Activated CD8-positive, alpha-beta memory T cell treated with anti-CD3 and anti-CD28 coated beads, Interleukin-2, amount 50 U/mL, for 24 hours (primary cell): ENCODE measurements around the gene ZNF808.
"Not testable (repeated sequence)": the region's sequence is repeated elsewhere in the genome, so short reads cannot be mapped to it uniquely, and the experiment has no call there.

Experiments used
- DNase-seq: peaks from one replicate; pipeline ENCODE4 v3.0.0-alpha.2; 2020; ENCODE audit errors: extremely low read depth

The ZNF808 gene

GRCh38 chr19:52527134-52527955 is at the start of gene ZNF808:
ZNF808 (plus strand) TSS chr19:52527668; CDS start chr19:52543285, 15,617 bp downstream.
- peak; percentile 94 for DNase-seq

GRCh38 chr19:52484111-52484743 is 43.2 kb upstream of the ZNF808 start:
- not testable (repeated sequence) for DNase-seq

- not testable (repeated sequence) for DNase-seq
Measured at GRCh38 chr19:52485064-52485463, 42.4 kb upstream of the ZNF808 start.

- DNase-seq, result not testable (repeated sequence)
Measured at GRCh38 chr19:52485561-52486240, 41.8 kb upstream of the ZNF808 start.

- DNase-seq, result no peak
Measured at GRCh38 chr19:52492201-52492993, 35.1 kb upstream of the ZNF808 start.

- DNase-seq, result no peak
Measured at GRCh38 chr19:52492994-52493470, 34.4 kb upstream of the ZNF808 start.

GRCh38 chr19:52494518-52494917 is 33.0 kb upstream of the ZNF808 start:
- no peak for DNase-seq

GRCh38 chr19:52498571-52498970 is 28.9 kb upstream of the ZNF808 start:
- DNase-seq, result no peak

- DNase-seq, result not testable (repeated sequence)
Measured at GRCh38 chr19:52500474-52500873, 27.0 kb upstream of the ZNF808 start.

GRCh38 chr19:52500991-52501390 is 26.5 kb upstream of the ZNF808 start:
- DNase-seq, result not testable (repeated sequence)

- DNase-seq, result no peak
Measured at GRCh38 chr19:52507266-52507665, 20.2 kb upstream of the ZNF808 start.

GRCh38 chr19:52516191-52516590 is 11.3 kb upstream of the ZNF808 start:
- no peak for DNase-seq

- no peak for DNase-seq
Measured at GRCh38 chr19:52518646-52519045, 8.8 kb upstream of the ZNF808 start.

- DNase-seq, result not testable (repeated sequence)
Measured at GRCh38 chr19:52519175-52519574, 8.3 kb upstream of the ZNF808 start.

GRCh38 chr19:52520013-52520412 is 7.5 kb upstream of the ZNF808 start:
- no peak for DNase-seq

GRCh38 chr19:52522551-52522950 is 4.9 kb upstream of the ZNF808 start:
- DNase-seq, result no peak

- no peak for DNase-seq
Measured at GRCh38 chr19:52524086-52524485, 3.4 kb upstream of the ZNF808 start.

GRCh38 chr19:52527956-52528351 is 486 bp downstream of the ZNF808 start:
- DNase-seq, result no peak

GRCh38 chr19:52532480-52532879 is 5.0 kb downstream of the ZNF808 start:
- DNase-seq, result no peak

- no peak for DNase-seq
Measured at GRCh38 chr19:52533901-52534300, 6.4 kb downstream of the ZNF808 start.

- DNase-seq, result not testable (repeated sequence)
Measured at GRCh38 chr19:52535385-52535770, 7.9 kb downstream of the ZNF808 start.
